ENCODE data around the gene SDHAF3.

DNA sequence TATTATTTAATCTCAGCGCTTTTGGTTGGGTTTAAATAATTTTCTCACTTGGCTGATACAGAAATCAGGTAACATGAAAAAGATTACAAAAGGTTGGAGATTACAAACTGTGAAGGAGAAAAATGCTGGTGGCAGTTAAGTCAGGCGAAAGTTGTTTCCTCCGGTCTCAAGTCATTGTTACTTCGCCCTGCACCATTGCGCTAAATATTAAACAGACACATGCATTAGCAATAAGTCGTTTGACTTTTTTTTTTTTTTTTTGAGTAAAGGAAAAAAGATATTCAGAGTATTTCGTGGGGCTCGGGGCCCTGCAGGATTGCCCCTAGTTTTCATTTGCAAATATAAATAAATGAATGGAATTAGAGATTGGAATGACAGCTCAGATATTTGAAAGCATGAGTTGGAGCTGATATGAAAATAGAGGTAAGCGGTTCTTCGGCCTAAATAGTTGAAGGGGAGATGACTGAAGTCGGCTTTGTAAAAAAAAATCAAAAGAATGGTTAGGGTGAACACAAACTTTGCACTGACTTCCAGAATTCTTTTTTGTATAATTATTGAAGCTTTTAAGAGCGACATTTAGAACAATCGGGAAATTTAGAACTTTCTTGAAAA, 914 bp downstream of the SDHAF3 start:
- TF ChIP-seq, protein P1, sequence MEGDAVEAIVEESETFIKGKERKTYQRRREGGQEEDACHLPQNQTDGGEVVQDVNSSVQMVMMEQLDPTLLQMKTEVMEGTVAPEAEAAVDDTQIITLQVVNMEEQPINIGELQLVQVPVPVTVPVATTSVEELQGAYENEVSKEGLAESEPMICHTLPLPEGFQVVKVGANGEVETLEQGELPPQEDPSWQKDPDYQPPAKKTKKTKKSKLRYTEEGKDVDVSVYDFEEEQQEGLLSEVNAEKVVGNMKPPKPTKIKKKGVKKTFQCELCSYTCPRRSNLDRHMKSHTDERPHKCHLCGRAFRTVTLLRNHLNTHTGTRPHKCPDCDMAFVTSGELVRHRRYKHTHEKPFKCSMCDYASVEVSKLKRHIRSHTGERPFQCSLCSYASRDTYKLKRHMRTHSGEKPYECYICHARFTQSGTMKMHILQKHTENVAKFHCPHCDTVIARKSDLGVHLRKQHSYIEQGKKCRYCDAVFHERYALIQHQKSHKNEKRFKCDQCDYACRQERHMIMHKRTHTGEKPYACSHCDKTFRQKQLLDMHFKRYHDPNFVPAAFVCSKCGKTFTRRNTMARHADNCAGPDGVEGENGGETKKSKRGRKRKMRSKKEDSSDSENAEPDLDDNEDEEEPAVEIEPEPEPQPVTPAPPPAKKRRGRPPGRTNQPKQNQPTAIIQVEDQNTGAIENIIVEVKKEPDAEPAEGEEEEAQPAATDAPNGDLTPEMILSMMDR (conservative IDR thresholded peaks at IDR 0.05), result no peak
- TF ChIP-seq EZH2 (IDR thresholded peaks at IDR 0.05; ENCODE audit: low read depth), result no peak
